HG03354 (cell line): ENCODE data around the gene CUEDC2.

ENCODE experiments used
- ATAC-seq: cut with Tn5 transposase; IDR thresholded peaks from one replicate; pipeline ENCODE4 v1.9.1; 2021; ENCODE audit warnings: mild to moderate bottlenecking; ENCODE audit not compliant: unreplicated experiment, poor library complexity, severe bottlenecking

CUEDC2 gene, protein sequence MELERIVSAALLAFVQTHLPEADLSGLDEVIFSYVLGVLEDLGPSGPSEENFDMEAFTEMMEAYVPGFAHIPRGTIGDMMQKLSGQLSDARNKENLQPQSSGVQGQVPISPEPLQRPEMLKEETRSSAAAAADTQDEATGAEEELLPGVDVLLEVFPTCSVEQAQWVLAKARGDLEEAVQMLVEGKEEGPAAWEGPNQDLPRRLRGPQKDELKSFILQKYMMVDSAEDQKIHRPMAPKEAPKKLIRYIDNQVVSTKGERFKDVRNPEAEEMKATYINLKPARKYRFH

DNA sequence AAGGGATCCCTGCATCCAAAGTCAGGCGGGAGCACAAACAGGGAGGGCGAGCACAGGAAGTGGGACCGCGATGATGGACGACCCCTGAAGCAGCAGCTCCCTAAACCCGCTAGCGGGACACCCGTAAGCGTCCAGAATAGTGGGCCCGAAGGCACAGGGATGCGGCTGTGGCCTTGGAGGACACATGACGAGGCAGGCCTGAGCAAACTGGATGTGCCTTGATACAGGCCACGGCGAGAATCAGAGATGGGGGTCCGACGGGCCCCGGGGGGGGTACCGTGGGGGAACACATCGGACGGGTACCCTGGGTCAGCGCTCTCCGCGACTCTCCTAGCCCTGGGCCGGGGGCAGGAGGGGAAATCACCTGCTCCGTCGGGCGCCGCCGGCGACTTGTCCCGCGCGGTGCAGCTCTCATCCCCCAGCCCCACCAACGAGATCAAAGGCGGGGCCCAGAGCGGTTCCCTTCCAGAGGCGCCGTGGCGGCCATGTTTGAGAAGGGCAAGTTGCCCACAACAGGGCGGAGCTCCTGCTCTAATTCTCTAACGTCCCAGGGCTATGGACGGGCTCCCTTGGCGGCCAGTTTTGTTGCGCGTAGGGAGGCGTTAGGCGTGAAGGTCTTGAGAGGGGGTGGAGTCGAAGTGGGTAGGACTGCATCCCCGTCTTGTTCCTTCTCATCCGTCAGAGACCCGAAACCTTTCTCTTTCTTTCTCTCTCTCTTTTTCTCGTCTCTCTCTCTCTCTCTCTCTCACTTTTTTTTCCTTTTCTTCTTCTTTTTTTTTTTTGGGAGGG, at the start of gene CUEDC2:
TSS of gene CUEDC2 (minus strand) at position 413 of the 789 bp plus-strand sequence. CDS start 7,386 bp downstream, outside the sequence.
- ATAC-seq: peak; percentile 89

DNA sequence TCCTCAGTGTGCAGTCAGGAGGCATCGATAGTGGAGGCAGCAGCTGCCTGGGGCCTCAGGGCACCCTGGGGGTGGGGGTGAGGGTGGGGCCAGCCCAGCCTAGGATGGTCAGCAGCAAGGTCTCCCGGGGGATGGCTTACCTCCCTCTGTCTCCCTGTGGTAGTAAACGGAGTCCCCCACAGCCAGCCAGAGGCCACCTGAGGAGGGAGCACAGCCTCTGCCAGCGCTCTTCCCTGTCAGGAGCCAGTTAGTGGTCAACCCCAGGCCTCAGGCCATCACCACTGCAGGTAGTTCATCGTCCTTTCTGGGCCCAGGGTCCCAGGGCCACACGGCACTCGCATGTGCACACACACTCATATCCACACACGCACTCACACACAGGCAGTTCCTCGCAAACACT, 48.0 kb upstream of the CUEDC2 start:
- no peak for ATAC-seq

DNA sequence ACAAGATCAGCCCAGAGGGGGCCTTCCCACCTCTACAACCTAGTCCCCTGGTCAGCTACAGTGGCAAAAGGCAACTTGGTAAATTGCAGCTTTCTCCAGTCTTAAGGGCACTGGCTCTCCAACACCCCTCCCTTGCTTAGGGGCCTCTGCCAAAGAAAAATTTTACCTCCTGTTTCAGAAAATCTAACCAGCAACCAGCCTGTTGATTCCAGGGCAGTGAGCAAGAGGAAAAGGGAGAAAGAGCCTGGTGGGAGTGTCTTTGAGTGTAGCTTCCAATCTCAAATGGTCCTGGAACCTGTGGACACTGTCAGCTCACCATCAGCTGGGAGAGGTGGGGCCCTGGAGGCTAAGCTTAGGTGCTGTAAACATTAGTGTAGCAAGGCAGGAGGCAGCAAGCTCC, 47.3 kb upstream of the CUEDC2 start:
- ATAC-seq: no peak

DNA sequence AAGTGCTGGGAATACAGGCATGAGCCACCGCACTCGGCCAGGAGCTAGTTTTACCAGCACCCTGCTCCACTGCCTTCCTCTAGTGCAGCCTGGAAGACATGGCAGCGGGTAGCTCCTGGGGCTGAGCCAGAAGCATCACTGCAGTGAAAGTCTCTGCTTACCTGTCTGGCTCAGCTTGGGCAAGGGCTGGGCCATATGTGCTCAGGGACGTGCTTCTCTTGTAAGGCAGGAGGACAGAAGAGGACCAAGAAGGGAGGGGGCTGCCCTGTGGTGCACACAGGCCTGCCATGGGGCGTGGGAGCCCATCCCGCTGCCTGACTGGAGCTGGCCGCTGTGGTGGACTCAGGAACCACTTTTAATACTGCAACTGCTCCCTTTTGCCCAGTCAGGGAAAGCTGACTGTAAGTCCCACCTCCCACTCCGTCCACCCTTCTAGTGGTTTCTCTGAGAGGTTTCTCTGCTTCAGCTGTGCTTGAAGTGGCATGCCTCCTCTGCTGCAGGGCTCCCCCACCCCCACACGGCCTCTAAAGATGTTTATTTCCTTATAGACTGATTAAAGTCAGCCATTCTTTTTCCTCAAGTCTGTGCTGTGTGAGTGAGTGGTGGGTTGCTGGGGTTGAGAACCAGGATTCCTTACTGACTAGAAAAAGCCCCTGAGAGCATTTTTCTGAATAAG, 44.2 kb upstream of the CUEDC2 start:
- ATAC-seq: no peak

DNA sequence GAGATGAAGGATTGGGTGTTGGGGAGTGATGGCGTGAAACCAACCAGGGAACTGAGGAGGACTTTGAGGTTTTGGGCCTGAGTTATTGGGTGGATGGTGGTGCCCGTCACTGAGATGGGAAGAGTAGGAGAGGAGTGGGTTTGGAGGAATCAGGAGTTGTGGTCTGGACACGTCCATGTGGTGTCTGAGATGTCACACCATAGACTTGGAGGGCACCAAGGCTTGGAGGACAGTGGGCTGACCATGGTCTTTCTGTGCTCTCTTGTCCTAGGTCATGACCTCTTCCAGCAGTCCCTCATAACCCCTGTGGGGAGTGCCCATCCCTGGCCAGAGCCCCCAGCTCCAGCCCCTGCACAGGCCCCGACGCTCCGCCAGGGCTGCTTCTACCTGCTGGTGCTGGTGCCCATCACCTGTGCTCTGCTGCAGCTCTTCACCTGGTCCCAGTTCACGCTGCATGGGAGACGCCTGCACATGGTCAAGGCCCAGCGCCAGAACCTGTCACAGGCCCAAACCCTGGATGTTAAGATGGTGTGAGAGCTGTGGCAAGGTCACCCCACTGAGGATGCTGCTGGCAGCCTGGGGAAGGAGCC, 43.2 kb upstream of the CUEDC2 start:
- ATAC-seq: no peak

DNA sequence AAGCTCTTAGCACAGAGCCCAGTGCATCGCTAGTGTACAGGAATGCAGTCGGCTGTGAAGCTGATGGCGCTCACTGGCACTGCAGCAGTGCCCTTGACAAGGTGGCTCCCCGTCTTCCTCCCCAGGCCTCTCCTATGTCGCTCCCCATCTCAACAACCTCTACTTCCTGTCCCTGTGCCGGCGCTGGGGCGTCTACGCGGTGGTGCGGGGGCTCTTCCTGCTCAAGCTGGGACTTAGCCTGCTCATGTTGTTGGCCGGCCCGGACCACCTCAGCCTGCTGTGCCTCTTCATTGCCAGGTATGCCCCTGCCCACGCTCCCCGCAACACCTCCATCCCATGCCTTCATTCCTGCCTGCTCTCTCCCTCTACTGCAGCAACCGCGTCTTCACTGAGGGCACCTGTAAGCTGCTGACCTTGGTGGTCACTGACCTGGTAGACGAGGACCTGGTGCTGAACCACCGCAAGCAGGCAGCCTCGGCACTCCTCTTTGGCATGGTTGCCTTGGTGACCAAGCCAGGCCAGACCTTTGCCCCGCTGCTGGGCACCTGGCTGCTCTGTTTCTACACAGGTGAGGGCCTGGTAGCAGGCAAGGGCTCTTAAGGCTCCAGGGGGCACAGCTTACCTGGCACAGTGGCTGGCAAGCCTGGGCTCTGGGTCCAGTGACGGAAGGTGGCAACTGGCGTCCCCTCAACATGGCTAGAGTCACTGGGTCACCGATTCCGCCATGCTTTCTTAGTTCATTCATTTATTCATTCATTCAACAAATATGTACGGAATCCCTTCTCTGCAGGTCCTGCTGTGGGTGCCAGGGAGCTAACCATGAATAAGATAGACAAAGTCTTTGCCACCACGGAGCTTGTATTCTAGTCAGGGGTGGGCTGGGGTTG, 41.3 kb upstream of the CUEDC2 start:
- ATAC-seq: no peak

DNA sequence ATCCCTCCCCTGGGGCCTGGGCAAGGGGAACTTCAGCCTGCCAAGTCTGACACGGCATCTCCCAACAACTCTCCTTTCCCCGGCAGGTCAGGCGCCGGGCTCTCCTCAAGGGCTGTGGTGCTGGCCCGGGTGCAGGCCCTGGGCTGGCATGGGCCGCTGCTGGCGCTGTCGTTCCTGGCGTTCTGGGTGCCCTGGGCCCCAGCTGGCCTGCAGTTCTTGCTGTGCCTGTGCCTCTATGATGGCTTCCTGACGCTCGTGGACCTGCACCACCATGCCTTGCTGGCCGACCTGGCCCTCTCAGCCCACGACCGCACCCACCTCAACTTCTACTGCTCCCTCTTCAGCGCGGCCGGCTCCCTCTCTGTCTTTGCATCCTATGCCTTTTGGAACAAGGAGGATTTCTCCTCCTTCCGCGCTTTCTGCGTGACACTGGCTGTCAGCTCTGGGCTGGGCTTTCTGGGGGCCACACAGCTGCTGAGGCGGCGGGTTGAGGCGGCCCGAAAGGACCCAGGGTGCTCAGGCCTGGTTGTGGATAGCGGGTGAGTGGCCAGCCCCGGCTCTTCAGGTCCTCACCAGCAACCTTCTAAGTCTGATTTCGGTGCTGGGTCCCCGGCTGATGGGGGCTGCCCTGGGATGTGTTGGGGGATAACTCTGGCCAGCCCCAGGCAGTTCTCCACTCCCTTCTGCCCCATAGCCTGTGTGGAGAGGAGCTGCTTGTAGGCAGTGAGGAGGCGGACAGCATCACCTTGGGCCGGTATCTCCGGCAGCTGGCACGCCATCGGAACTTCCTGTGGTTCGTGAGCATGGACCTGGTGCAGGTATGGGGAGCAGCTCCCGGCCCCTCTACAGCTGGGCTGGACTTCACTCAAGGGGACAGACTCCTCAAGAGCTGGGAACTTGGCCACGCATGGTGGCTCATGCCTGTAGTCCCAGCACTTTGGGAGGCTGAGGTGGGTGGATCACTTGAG, 38.5 kb upstream of the CUEDC2 start:
- no peak for ATAC-seq

DNA sequence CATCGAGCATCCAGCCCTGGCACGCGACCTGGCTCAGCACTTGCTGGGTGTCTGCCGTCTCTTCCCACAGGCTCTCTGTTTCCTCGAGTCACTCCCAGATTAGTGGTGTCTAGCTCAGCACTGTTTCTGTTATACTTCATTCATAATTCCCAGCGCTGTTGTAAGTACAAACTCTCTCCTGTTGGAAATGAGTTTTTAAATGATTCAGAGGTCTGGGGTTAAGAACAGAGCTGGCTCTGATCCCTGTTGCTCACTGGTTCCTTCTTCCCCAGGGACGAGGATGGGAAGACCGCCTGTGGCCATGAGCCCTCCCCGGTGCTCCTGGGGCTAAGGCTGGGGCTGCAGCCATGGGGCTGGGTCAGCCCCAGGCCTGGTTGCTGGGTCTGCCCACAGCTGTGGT, 36.3 kb upstream of the CUEDC2 start:
- ATAC-seq: no peak

DNA sequence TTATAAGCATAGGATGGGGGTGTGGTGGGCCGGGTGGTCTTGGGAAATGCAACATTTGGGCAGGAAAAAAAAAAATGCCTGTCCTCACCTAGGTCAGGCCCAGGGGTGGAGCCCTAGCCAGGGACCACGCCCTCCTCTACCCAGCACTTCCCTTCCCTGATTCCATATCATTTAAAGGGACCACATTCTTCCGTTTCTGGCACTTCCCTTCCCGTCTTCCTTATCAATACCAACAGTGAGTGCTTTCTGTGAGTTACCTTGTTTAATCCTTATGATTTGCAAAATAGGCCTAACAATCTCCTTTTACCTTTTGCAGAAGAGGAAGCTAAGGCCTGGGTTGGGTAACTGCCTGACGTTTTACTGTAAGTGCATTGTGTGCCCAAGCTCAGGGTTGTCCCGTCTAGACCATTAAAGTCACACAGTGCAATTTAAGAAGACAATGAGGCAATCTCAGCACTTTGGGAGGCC, 35.6 kb upstream of the CUEDC2 start:
- ATAC-seq: no peak

DNA sequence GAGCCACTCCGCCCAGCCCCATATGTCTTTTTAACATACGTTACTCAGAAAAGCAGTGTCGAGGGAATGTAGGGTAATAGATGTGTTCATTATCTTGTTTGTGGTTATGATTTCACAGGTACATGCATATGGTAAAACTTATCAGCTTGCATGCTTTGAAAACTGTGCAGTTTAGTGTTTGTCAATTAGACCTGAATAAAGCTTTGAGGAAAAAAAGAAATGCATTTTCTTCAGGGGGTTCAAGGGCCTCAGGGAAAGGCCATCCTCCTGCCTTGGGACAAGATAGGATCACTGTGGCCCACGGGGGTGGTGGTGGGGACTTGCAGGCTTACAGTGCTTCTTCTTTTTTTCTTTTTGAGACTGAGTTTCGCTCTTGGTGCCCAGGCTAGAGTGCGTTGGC, 34.9 kb upstream of the CUEDC2 start:
- no peak for ATAC-seq

DNA sequence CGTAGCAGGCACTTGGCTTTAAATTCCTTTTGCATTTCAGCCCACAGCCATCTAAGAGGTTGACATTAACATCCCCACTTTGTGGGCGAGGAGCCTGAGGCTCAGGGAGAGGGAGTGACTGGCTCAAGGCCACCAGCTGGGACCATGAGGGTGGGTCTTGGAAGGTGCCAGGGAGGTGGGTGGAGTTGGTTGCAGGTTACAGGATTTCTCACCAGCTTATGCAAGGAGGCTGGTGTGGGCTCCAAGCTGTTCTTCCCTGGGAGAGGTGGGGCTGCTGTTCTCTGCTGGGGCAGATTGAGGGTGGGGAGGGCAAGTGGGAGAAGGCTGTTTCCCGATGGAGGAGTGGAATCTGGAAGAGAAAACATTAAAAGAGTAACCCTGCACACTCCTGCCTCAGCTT, 33.1 kb upstream of the CUEDC2 start:
- ATAC-seq: no peak

DNA sequence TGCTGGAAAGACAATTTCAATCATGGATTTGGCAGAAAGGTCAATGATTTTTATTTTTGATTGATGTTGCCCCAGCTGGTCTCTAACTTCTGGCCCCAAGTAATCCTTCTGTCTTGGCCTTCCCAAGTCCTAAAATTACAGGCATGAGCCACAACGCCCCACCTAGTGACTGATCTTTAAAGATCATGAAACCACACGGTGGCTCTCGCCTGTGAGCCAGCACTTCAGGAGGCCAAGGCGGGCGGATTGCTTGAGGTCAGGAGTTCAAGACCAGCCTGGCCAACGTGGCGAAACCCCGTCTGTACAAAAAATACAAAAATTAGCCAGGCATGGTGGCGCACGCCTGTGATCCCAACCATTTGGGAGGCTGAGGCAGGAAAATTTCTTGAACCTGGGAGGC, 31.6 kb upstream of the CUEDC2 start:
- ATAC-seq: no peak

DNA sequence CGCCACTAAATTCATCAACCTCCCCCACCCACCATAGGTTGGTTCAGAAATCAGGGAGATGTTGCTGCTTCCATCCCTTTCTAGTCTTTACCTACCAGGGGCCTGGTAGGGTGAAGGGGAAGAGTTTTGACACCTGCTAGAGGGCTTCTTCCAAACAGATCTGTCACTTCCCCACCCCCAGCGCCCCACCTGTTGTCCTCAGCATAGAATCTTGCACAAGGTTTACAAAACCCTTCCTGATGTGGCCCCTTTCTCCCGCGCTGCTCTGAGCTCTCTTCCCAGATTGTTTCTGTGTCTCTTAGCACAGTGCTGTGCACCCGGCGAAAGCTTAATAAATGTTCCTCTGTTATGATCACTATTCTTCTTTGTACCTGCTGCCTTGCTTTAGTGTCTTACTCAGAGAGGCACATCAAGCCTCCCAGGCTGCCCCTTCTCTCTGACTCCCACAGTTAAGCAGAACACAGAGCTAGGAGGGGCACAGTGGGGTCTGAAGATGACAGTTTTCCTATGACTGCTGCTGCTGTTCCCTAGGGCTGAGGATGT, 30.2 kb upstream of the CUEDC2 start:
- no peak for ATAC-seq

DNA sequence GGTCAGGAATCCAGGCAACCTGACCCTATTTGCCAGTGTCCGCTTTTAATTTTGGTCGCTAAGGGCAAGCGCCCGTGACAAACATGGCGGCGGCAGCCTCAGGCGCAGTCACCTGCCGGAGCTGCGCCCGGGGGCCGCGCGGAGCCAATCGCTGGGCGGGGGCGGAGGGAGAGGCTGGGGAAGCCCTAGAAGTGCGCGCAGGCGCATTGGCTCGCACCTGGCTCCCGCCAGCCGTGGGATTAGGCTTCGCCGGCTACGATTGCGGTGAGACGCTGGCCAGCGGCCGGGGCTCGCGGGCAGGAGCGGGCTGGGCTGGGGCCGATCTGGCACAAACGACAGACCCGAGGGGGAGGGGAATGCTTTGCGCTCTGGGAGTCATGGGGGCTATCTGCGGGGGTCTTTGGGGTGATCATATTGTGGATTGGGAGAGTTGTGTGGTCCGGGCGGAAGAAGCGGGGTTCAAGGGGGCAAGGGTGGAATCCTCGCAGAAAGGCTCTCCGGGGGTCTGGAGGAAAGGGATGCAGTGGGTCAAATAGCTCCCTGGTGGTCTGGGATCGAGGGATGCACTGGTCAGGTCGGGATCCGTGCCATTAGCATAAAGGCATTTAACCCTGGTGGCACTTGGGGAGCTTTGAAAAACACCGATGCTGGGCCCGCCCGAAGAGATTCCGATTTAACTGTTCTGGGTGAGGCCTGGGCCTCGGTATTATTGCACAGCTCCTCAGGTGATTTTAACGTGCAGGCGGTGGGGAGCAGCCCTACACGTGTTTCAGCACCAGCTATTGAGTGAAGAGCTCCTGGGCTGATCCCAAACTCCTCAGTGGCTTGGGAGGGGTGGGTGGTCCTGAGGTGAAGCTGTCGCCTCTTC, 29.0 kb upstream of the CUEDC2 start:
- peak; percentile 86 for ATAC-seq

DNA sequence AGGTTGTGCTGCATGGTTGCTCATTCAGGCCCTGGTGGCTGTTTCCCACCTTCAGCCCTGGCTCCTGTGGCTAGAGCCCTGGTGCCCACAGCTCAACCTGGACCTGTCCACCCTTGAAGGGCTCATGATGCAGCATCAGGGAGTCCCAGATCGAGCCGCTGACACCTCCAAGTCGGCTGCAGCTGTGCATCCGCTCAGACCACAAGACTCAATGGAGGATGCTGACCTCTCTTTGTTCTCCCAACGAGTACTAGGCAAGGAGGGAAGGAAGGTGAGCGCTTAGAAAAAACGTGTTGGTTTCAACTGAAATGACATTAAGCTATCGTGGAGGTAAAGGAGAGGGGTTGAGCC, 28.4 kb upstream of the CUEDC2 start:
- ATAC-seq: peak; percentile 34

DNA sequence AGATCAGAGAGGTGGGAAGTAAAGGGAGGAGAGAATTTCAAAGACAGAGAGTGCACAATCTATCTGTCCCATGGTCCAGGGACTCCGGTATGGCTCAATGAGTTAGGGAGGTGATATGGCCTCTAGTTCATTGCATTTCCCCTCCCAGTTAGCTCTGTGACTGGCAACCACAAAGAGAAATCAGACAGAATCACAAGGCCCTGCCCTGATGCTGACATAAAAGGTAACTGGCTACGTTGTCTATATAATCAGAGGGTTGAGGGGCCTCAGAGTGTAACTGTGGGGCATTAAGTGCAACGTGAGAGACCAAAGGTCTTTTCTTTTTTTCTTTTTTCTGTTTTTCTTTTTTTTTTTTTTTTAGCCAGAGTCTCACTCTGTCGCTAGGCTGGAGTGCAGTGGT, 26.3 kb upstream of the CUEDC2 start:
- ATAC-seq: no peak

DNA sequence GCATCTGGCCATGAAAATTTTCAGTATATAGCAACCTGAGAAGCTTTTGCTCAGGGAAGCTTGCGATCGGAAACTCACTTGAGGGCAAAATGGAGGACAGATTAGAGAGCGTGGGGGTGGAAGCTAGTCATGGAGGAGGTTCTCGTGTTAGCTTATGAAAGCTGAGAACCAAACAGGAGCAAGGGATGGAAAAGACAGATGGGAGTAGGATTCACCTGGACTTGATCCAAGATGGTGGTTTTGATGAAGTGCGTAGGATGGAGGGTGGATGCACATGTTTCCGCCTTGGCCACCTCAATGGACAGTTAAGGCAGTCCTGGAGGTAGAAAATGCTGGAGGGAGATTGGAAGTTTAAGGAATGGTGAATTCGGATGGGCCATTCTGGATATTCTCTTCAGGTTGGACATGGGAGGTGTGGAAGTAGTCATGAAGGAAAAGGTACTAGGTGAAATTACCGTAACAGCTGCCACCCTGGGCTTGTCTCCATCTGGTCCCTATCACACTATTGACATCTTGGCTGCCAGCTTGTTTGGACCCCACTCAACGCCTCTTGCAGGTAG, 25.3 kb upstream of the CUEDC2 start:
- no peak for ATAC-seq
